Lower lobe of right lung (tissue), 2 donors: ENCODE measurements around the gene MAP2K6. TPM values are rescaled to one million over a fixed set of nuclear protein-coding genes. Genes with fewer than 3 reads are reported as not detected.

ENCODE experiments used
- ATAC-seq, 2 donors: fragments of 200-7000 bp; cut with Tn5 transposase; one replicate each; pipeline ENCODE4 v1.9.1; 2020 to 2022; ENCODE audit warnings: mild to moderate bottlenecking in 2 of 2, moderate library complexity in 2 of 2
- DNase-seq: peaks from one replicate; pipeline ENCODE4 v3.0.0-alpha.2; 2020
- H3K27ac ChIP-seq: fragments of 200-600 bp; one replicate; pipeline ENCODE4 v1.8.0; 2022
- H3K27me3 ChIP-seq: fragments of 200-600 bp; one replicate; pipeline ENCODE4 v1.8.0; 2022; ENCODE audit warnings: low read depth
- H3K36me3 ChIP-seq: fragments of 200-600 bp; one replicate; pipeline ENCODE4 v1.8.0; 2022; ENCODE audit warnings: mild to moderate bottlenecking
- H3K4me1 ChIP-seq: fragments of 200-600 bp; one replicate; pipeline ENCODE4 v1.8.0; 2022
- H3K4me3 ChIP-seq: fragments of 200-600 bp; one replicate; pipeline ENCODE4 v1.8.0; 2022; ENCODE audit warnings: mild to moderate bottlenecking
- H3K9me3 ChIP-seq: fragments of 200-600 bp; one replicate; pipeline ENCODE4 v1.8.0; 2022
- intact Hi-C: fragments of 100-400 bp; cut with DNase I; formaldehyde crosslinking; loops from one replicate; pipeline ENCODE4 v1.11.0; 2022
- total RNA-seq: library from RNA; stranded (reverse); fragmentation: NEBNext Ultra II Directional; extraction: Animal tissue kit (Norgen Biotek cat#: 25700); gene quantifications from one replicate; pipeline ENCODE4 v1.2.1, GENCODE V29; 2021
- TF ChIP-seq, protein P1 (sequence below): fragments of 200-600 bp; IDR thresholded peaks from one replicate; pipeline ENCODE4 v1.8.0; 2022; ENCODE audit warnings: antibody characterized with exemption, mild to moderate bottlenecking
- donor health status: DM: no; HTN: yes; CAD: no; lungs with severe emphysema.

Gene MAP2K6
- total RNA-seq, 1 donor from 2014 or later = 6.3 TPM

DNA sequence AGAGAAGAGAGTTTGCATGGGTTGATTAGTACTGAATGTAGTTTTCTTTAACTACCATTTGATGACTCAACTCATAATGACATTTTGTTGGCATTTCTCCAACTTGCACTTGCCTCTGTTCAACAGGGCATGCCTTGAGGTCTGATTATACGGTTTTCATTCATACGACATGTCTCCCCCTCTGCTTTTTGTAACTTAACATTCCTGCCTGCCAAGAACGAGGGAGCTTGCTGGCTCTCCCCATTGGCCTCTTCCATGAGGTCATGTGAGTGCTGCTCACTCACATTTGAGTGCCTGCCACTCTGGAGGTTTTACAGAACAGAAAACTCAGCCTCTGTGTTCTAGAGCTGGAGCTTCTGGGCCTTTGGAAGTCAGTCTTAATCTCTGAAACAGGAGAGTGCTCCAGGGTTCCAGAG lies 19.7 kb downstream of the MAP2K6 start:
- Histone ChIP-seq H3K36me3 (no peaks in the 10 kb centered on the region), H3K4me1 (no peaks in the 10 kb centered on the region), H3K4me3 (no peak overlapping the region), H3K9me3 (no peaks in the 10 kb centered on the region), H3K27ac (no peak overlapping the region), H3K27me3 (no peaks in the 10 kb centered on the region)
- ATAC-seq (no peak), DNase-seq (no peak)
- TF ChIP-seq, protein P1, sequence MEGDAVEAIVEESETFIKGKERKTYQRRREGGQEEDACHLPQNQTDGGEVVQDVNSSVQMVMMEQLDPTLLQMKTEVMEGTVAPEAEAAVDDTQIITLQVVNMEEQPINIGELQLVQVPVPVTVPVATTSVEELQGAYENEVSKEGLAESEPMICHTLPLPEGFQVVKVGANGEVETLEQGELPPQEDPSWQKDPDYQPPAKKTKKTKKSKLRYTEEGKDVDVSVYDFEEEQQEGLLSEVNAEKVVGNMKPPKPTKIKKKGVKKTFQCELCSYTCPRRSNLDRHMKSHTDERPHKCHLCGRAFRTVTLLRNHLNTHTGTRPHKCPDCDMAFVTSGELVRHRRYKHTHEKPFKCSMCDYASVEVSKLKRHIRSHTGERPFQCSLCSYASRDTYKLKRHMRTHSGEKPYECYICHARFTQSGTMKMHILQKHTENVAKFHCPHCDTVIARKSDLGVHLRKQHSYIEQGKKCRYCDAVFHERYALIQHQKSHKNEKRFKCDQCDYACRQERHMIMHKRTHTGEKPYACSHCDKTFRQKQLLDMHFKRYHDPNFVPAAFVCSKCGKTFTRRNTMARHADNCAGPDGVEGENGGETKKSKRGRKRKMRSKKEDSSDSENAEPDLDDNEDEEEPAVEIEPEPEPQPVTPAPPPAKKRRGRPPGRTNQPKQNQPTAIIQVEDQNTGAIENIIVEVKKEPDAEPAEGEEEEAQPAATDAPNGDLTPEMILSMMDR = no peak
- intact Hi-C loops = no loop called here

DNA sequence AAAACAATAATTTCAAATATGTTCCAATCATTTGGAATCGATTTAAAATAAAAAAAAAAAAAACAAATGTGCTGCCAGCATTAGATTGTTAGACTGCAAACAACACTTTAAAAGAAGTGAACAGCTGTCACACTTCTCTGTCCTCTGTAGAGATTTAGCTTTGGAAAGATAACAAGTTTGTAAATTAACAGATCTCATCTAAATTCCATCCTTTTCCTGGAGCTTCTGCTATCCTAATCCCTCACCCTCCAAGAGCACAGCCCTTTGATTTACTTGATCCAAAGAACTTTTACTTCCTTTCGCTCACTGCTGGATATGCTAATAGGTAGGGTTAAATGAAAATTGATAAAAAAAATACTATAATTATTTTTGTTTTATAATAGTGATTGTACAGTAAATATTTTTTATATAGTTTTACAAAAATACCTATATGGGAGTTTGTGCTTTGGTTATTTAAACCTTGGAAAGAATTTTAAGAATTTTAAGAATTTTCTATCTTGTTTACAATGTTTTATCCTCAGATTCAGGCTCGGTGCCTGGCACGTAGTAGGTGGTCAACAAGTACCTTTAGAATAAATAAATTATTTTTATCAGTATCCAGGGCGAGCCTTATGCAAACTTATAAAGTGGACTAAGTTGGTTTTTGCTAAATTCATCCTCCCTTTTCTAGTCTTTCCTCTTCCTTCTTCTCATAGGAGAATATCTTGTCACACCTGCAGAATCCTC lies 21.6 kb downstream of the MAP2K6 start:
- TF ChIP-seq, protein P1 = no peak
- H3K27ac ChIP-seq = no peak overlapping the region
- intact Hi-C loops = no loop called here
- ATAC-seq = no peak
- no peak for DNase-seq
- H3K4me3 ChIP-seq = no peak overlapping the region
- H3K9me3 ChIP-seq = peaks cover 9% of the 10 kb centered on the region
- H3K4me1 ChIP-seq = no peaks in the 10 kb centered on the region
- no peaks in the 10 kb centered on the region for H3K27me3 ChIP-seq
- no peaks in the 10 kb centered on the region for H3K36me3 ChIP-seq

DNA sequence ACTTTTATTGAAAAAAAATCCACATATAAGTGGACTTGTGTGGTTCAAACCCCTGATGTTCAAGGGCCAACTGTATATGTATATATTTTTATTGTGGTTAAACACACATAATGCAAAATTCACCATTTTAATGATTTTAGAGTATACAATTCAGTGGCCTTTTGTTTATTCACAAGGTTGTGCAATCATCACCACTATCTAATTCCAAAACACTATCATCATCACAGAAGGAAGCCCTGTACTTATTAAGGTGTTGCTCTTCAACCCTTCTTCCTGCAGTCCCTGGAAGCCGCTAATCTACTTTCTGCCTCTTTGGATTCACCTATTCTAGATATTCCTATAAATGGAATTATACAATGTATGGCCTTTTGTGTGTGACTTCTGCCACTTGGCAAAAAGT lies 23.0 kb downstream of the MAP2K6 start:
- H3K36me3 ChIP-seq = no peaks in the 10 kb centered on the region
- intact Hi-C loops = no loop called here
- no peaks in the 10 kb centered on the region for H3K4me1 ChIP-seq
- H3K4me3 ChIP-seq = no peak overlapping the region
- peaks cover 9% of the 10 kb centered on the region for H3K9me3 ChIP-seq
- H3K27me3 ChIP-seq = no peaks in the 10 kb centered on the region
- H3K27ac ChIP-seq = no peak overlapping the region
- no peak for DNase-seq
- no peak for ATAC-seq
- TF ChIP-seq, protein P1 = no peak

DNA sequence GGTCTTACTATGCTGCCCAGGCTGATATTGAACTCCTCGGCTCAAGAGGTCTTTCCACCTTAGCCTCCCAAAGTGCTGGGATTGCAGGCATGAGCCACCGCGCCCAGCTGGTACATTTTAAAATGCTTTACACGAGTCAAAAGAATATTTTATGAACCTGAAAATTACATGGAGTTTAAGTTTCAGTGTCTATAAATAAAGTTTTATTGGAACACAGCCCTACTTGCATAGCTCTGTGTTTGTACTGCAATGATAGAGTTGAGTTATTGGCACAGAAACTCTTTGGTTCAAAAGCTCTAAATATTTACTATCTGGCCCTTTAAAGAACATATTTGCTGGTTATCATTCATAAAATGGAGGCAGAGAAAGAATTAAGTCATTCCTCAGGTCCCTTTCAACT lies 24.3 kb downstream of the MAP2K6 start:
- no peak overlapping the region for H3K4me3 ChIP-seq
- ATAC-seq = no peak
- intact Hi-C loops = no loop called here
- H3K36me3 ChIP-seq = no peaks in the 10 kb centered on the region
- no peak for DNase-seq
- H3K9me3 ChIP-seq = peaks cover 9% of the 10 kb centered on the region
- H3K4me1 ChIP-seq = no peaks in the 10 kb centered on the region
- no peaks in the 10 kb centered on the region for H3K27me3 ChIP-seq
- H3K27ac ChIP-seq = no peak overlapping the region
- TF ChIP-seq, protein P1 = no peak

DNA sequence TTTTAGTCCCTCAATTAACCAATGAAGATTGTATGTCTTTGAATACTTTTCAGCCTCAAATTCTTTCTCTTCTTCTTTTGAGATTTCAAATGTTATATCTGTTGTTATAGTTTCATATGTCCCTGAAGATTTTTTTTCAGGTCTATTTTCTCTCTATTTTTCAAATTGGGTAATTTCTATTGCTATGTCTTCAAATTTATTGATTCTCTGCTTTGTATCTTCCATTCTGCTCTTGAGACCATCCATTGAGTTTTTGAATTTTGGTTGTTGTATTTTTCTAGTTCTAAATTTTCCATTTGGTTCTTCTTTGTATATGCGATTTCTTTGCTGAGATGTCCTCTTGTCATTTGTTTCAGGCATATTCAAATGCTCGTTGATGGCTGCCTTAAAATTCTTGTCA lies 26.7 kb downstream of the MAP2K6 start:
- H3K36me3 ChIP-seq = no peaks in the 10 kb centered on the region
- TF ChIP-seq, protein P1 = no peak
- DNase-seq (no peak), ATAC-seq (no peak)
- no peak overlapping the region for H3K4me3 ChIP-seq
- H3K27me3 ChIP-seq = no peaks in the 10 kb centered on the region
- H3K4me1 ChIP-seq = no peaks in the 10 kb centered on the region
- H3K27ac ChIP-seq = no peak overlapping the region
- H3K9me3 ChIP-seq = peaks cover 9% of the 10 kb centered on the region
- intact Hi-C loops = no loop called here
